ENCODE data around the gene UST.

DNA sequence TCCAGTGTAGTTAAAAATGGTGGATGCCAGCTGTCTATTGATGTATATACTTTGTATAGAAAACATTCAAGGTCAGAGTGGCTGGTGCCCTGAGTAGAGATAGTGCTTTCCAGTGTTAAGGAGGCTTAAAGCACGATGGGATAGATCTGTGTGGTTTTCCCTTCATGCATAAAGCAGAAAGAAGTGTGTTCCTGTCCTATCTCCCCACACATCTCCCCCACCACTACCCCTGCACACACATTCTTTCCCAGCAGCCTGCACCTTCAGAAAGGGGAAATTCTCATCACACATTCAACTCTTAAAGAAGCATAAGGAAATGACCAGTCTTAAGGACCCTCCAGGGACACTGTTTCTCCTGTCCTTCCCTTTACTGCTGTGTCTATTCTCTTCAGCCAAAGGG lies 349.0 kb downstream of the UST start:
- TF ChIP-seq, protein P1, sequence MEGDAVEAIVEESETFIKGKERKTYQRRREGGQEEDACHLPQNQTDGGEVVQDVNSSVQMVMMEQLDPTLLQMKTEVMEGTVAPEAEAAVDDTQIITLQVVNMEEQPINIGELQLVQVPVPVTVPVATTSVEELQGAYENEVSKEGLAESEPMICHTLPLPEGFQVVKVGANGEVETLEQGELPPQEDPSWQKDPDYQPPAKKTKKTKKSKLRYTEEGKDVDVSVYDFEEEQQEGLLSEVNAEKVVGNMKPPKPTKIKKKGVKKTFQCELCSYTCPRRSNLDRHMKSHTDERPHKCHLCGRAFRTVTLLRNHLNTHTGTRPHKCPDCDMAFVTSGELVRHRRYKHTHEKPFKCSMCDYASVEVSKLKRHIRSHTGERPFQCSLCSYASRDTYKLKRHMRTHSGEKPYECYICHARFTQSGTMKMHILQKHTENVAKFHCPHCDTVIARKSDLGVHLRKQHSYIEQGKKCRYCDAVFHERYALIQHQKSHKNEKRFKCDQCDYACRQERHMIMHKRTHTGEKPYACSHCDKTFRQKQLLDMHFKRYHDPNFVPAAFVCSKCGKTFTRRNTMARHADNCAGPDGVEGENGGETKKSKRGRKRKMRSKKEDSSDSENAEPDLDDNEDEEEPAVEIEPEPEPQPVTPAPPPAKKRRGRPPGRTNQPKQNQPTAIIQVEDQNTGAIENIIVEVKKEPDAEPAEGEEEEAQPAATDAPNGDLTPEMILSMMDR (IDR thresholded peaks at IDR 0.05): no peak
- TF ChIP-seq EZH2 (IDR thresholded peaks at IDR 0.05) (no peak), EZH2phosphoT487 (IDR thresholded peaks at IDR 0.05) (no peak)
